ENCODE results near the gene BANF1. TPM values are rescaled to one million over a fixed set of nuclear protein-coding genes. Genes with fewer than 3 reads are reported as not detected.

The BANF1 gene
- total RNA-seq, 1 donor from 2014 or later, result 26.6 TPM

DNA sequence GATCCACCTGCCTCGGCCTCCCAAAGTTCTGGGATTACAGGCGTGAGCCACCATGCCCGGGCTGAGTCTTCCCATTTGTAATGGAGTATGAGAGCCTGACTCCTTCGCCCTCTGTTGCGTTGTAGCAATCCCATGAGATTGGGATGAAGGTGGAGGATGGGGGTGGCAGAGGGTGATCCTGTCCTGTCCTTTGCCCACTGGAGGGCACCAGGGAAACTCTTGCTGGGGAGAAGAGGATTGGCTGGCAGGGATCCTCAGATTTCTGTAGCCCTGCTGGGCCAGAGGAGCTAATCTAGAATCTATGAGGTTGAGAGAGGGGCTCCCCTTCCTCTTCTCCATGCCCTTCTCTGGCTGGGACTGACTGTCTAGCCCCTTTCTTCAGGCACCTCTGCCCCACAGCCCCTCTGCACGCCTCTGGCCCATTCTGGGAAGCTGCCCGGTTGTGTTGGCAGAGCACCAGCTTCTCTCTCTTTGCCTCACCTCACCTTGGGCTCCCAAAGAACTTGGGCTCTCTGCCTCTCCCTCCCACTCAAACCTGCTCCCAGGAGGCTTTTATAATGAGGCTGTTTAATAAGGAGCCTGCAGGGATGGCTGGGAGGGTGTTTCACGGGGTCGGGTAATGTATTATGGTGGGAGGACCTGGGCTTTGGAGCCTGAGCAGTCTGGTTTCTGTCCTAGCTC is 33.5 kb downstream of the BANF1 start:
- no peak overlapping the region for H3K9ac ChIP-seq (ENCODE audit: low read depth in 1 of 3, low read length in 3 of 3)
- H3K36me3 ChIP-seq (ENCODE audit: control insufficient read depth in 3 of 3, insufficient read depth in 3 of 3, low read length in 3 of 3), result no peaks in the 10 kb centered on the region
- no peaks in the 10 kb centered on the region for H3K9me3 ChIP-seq (ENCODE audit: control insufficient read depth in 3 of 3, low read length in 3 of 3)
- H3K27me3 ChIP-seq (ENCODE audit: control insufficient read depth in 3 of 3, insufficient read depth in 3 of 3, low read length in 3 of 3), result peaks cover 0 to 4% (median 0%) of the 10 kb centered on the region in 3 donors
- H3K4me3 ChIP-seq (ENCODE audit: low read length in 3 of 3), result no peak overlapping the region
- H3K4me1 ChIP-seq (ENCODE audit: control insufficient read depth in 3 of 3, insufficient read depth in 3 of 3, low read length in 3 of 3), result no peaks in the 10 kb centered on the region
- H3K27ac ChIP-seq (ENCODE audit: low read depth, low read length), result no peak overlapping the region

DNA sequence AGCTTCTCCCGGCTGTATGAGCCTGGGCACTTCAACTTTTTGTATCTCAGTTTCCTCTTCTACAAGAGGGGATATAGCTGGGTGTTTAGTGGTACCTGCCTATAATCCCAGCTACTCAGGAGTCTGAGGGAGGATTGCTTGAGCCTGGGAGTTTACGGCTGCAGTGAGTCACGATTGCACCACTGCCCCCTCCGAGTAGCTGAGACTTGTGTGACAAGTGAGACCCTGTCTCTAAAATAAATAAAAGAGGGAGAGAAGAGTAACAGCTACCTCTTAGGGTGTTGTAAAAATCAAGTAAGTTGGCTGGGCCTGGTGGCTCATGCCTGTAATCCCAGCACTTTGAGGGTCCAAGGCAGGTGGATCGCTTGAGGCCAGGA is 34.0 kb downstream of the BANF1 start:
- Histone ChIP-seq H3K4me3 (ENCODE audit: low read length in 3 of 3) (no peak overlapping the region), H3K4me1 (ENCODE audit: control insufficient read depth in 3 of 3, insufficient read depth in 3 of 3, low read length in 3 of 3) (no peaks in the 10 kb centered on the region), H3K9ac (ENCODE audit: low read depth in 1 of 3, low read length in 3 of 3) (no peak overlapping the region), H3K27ac (ENCODE audit: low read depth, low read length) (no peak overlapping the region), H3K9me3 (ENCODE audit: control insufficient read depth in 3 of 3, low read length in 3 of 3) (no peaks in the 10 kb centered on the region), H3K36me3 (ENCODE audit: control insufficient read depth in 3 of 3, insufficient read depth in 3 of 3, low read length in 3 of 3) (no peaks in the 10 kb centered on the region), H3K27me3 (ENCODE audit: control insufficient read depth in 3 of 3, insufficient read depth in 3 of 3, low read length in 3 of 3) (peaks cover 0 to 4% (median 0%) of the 10 kb centered on the region in 3 donors)

DNA sequence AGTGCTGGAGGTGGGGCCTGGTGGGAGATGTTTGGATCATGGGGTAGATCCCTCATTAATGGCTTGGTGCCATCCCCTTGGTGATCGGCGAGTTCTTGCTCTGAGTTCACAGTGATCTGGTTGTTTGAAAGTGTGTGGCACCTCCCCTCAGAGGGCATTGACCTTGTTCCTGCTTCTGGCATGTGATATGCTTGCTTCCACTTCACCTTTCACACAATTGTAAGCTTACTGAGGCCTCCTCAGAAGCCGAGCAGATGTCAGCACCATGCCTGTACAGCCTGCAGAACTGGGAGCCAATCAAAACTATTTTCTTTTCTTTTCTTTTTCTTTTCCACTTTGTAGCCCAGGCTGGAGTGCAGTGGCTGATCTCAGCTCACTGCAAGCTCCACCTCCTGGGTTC is 35.0 kb downstream of the BANF1 start:
- Histone ChIP-seq H3K27ac (ENCODE audit: low read depth, low read length) (no peak overlapping the region), H3K36me3 (ENCODE audit: control insufficient read depth in 3 of 3, insufficient read depth in 3 of 3, low read length in 3 of 3) (no peaks in the 10 kb centered on the region), H3K4me1 (ENCODE audit: control insufficient read depth in 3 of 3, insufficient read depth in 3 of 3, low read length in 3 of 3) (no peaks in the 10 kb centered on the region), H3K9ac (ENCODE audit: low read depth in 1 of 3, low read length in 3 of 3) (no peak overlapping the region), H3K4me3 (ENCODE audit: low read length in 3 of 3) (no peak overlapping the region), H3K27me3 (ENCODE audit: control insufficient read depth in 3 of 3, insufficient read depth in 3 of 3, low read length in 3 of 3) (peaks cover 0 to 4% (median 0%) of the 10 kb centered on the region in 3 donors), H3K9me3 (ENCODE audit: control insufficient read depth in 3 of 3, low read length in 3 of 3) (no peaks in the 10 kb centered on the region)

DNA sequence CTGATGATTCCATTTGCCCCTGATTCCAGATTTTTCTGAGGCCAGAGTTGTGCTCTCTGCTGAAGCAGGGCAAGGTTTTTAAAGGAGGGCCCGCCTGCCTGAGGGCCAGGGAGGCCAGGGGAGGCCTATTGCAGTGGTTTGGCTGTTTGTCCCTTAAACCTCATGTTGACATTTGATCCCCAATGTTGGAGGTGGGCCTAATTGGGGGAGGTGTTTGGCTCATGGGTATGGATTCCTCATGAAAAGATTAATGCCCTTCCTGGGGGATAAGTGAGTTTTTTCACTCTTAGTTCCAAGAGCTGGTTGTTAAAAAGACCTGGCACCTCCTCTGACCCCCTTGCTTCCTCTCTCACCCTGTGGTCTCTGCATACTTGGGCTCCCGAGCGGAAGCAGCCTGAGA is 37.5 kb downstream of the BANF1 start:
- peak overlapping the region in 1 of 3 donors; percentile 57 for H3K9ac ChIP-seq (ENCODE audit: low read depth in 1 of 3, low read length in 3 of 3)
- H3K27ac ChIP-seq (ENCODE audit: low read depth, low read length), result no peak overlapping the region
- H3K4me3 ChIP-seq (ENCODE audit: low read length in 3 of 3), result no peak overlapping the region
- peaks cover 0 to under 1% (median 0%) of the 10 kb centered on the region in 3 donors for H3K4me1 ChIP-seq (ENCODE audit: control insufficient read depth in 3 of 3, insufficient read depth in 3 of 3, low read length in 3 of 3)
- no peaks in the 10 kb centered on the region for H3K9me3 ChIP-seq (ENCODE audit: control insufficient read depth in 3 of 3, low read length in 3 of 3)
- no peaks in the 10 kb centered on the region for H3K36me3 ChIP-seq (ENCODE audit: control insufficient read depth in 3 of 3, insufficient read depth in 3 of 3, low read length in 3 of 3)
- peaks cover 0 to 4% (median 0%) of the 10 kb centered on the region in 3 donors for H3K27me3 ChIP-seq (ENCODE audit: control insufficient read depth in 3 of 3, insufficient read depth in 3 of 3, low read length in 3 of 3)

DNA sequence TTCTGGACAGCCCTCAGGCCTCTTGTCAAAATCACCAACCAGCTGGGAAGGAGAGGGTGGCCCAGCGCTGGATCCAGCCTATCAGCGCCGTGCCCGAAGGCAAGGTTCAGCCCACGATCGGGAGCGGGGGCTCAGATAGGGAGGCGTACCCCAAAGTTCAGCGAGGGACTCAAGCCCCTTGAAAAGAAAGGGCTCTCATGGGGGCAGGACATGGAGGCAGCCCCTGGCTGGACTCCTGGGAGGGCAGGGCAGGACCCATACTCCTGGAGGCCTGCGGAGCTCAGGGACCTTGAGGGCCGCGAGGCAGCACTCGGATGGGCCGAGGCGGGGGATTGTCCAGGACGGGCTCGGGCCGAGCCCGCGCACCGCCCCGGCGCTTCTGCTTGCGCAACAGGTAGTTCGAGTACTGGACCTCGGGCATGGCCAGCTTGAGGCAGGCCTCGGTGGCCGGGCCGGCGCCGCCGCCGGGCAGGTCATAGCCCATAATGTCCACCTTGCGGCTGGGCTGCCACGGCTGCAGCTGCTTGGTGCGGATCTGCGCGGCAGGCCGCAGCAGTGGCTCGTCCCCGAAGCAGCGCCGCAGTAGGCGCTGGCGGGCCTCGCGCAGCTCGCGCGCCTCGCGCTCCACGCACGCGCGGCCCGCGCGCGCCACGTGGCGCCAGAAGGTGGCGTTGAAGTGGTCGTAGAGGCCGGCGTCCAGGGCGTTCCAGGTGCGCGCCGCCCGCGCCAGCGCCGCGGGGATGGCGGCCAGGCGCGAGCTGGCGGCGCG is 40.1 kb downstream of the BANF1 start:
- no peaks in the 10 kb centered on the region for H3K36me3 ChIP-seq (ENCODE audit: control insufficient read depth in 3 of 3, insufficient read depth in 3 of 3, low read length in 3 of 3)
- no peak overlapping the region for H3K9ac ChIP-seq (ENCODE audit: low read depth in 1 of 3, low read length in 3 of 3)
- no peaks in the 10 kb centered on the region for H3K9me3 ChIP-seq (ENCODE audit: control insufficient read depth in 3 of 3, low read length in 3 of 3)
- peaks cover 6 to 11% (median 10%) of the 10 kb centered on the region in 3 donors for H3K4me1 ChIP-seq (ENCODE audit: control insufficient read depth in 3 of 3, insufficient read depth in 3 of 3, low read length in 3 of 3)
- no peak overlapping the region for H3K27ac ChIP-seq (ENCODE audit: low read depth, low read length)
- H3K27me3 ChIP-seq (ENCODE audit: control insufficient read depth in 3 of 3, insufficient read depth in 3 of 3, low read length in 3 of 3), result peaks cover 3 to 6% (median 5%) of the 10 kb centered on the region in 3 donors
- H3K4me3 ChIP-seq (ENCODE audit: low read length in 3 of 3), result no peak overlapping the region

DNA sequence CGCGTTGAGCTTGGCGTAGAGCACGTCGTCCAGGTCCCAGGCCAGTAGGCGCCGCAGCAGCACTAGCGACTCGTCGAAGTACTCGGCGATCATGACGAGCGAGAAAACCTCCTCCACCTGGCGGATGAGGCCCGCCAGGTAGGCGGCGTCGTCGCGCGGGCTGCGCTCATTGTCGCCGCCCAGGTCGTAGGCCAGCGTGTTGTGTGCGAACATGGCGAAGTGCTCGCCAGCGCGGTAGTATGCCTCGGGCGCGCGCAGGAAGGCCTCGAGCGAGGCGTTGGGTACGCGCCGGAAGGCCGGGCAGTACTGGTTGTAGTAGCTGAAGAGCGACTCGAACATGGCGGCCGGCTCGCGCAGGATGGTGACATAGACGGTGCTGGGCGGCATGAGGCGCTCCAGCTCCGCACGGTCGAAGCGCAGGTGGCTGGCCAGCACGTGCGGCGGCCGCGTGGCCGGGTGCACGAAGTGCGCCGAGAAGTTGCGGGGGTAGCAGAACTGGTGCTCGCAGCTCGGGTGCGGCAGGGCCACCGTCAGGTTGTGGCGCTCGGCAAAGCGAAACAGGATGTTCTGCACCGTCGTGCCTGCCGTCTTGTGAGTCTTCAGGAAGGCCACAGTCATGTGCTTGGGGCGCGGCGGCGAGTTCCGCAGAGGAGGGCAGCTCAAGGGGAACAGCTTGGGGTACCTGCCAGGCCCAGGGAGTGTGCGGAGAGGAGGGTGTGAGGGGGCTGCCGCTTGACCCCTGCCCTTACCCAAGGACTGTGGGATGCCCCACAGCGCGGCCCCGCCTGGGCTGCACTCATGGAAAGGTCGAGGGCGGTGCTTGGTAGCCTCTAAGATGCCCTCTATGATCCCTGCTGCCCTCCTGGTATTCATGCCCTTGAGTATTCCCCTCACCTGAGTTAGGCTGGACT is 40.9 kb downstream of the BANF1 start:
- H3K4me3 ChIP-seq (ENCODE audit: low read length in 3 of 3), result no peak overlapping the region
- peaks cover 14 to 16% (median 15%) of the 10 kb centered on the region in 3 donors for H3K4me1 ChIP-seq (ENCODE audit: control insufficient read depth in 3 of 3, insufficient read depth in 3 of 3, low read length in 3 of 3)
- H3K9ac ChIP-seq (ENCODE audit: low read depth in 1 of 3, low read length in 3 of 3), result no peak overlapping the region
- no peaks in the 10 kb centered on the region for H3K36me3 ChIP-seq (ENCODE audit: control insufficient read depth in 3 of 3, insufficient read depth in 3 of 3, low read length in 3 of 3)
- H3K27ac ChIP-seq (ENCODE audit: low read depth, low read length), result no peak overlapping the region
- H3K27me3 ChIP-seq (ENCODE audit: control insufficient read depth in 3 of 3, insufficient read depth in 3 of 3, low read length in 3 of 3), result peaks cover 8 to 15% (median 13%) of the 10 kb centered on the region in 3 donors
- no peaks in the 10 kb centered on the region for H3K9me3 ChIP-seq (ENCODE audit: control insufficient read depth in 3 of 3, low read length in 3 of 3)

DNA sequence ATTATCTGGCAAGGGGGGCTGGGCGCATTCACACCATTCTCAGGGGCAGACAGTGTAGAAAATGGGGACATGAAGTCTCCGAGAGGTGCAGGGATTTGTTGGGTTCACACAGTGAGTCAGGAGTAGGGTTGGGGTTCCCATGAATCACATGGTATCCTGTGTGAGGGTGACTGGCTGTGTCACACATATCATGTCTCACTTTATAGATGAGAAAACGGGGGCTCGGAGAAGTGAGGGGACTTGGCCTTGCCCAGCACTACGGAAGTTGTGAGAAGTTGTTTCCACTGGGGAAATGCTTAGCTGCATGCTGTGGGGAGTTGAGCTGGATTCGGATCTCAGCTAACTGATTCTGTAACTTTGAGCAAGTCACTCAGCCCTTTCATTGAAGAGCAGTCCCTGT is 42.5 kb downstream of the BANF1 start:
- Histone ChIP-seq H3K9me3 (ENCODE audit: control insufficient read depth in 3 of 3, low read length in 3 of 3) (no peaks in the 10 kb centered on the region), H3K27ac (ENCODE audit: low read depth, low read length) (no peak overlapping the region), H3K4me1 (ENCODE audit: control insufficient read depth in 3 of 3, insufficient read depth in 3 of 3, low read length in 3 of 3) (peaks cover 15 to 16% (median 15%) of the 10 kb centered on the region in 3 donors), H3K4me3 (ENCODE audit: low read length in 3 of 3) (peak overlapping the region in 1 of 3 donors; percentile 52), H3K36me3 (ENCODE audit: control insufficient read depth in 3 of 3, insufficient read depth in 3 of 3, low read length in 3 of 3) (no peaks in the 10 kb centered on the region), H3K9ac (ENCODE audit: low read depth in 1 of 3, low read length in 3 of 3) (peak overlapping the region in 1 of 3 donors; percentile 47), H3K27me3 (ENCODE audit: control insufficient read depth in 3 of 3, insufficient read depth in 3 of 3, low read length in 3 of 3) (peaks cover 10 to 25% (median 21%) of the 10 kb centered on the region in 3 donors)

DNA sequence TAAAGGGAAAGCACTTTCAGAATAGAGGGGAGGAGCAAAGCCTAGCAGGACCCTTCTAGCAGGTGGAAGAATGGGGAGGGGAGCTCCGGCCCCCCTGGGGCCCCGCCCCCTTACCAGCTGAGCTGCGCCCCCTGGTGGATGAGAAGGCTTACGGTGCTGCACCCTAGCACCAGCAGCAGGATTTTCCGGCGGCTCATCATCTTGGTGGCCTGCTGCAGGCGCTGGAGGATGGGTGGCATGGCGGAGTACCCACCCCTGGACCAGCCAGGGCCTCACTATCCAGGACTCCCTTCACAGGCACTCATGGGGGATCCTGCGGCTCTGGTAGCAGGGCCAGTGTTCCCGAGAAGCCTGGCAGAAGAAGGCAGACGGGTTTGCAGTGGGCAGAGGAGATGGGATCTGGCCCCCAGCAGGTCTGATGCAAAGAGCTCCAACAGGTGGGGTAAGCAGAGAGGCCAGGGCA is 42.9 kb downstream of the BANF1 start:
- Histone ChIP-seq H3K9me3 (ENCODE audit: control insufficient read depth in 3 of 3, low read length in 3 of 3) (no peaks in the 10 kb centered on the region), H3K27ac (ENCODE audit: low read depth, low read length) (no peak overlapping the region), H3K27me3 (ENCODE audit: control insufficient read depth in 3 of 3, insufficient read depth in 3 of 3, low read length in 3 of 3) (peaks cover 10 to 29% (median 21%) of the 10 kb centered on the region in 3 donors), H3K4me1 (ENCODE audit: control insufficient read depth in 3 of 3, insufficient read depth in 3 of 3, low read length in 3 of 3) (peaks cover 15 to 16% (median 15%) of the 10 kb centered on the region in 3 donors), H3K9ac (ENCODE audit: low read depth in 1 of 3, low read length in 3 of 3) (peak overlapping the region in 1 of 3 donors; percentile 47), H3K4me3 (ENCODE audit: low read length in 3 of 3) (peak overlapping the region in 1 of 3 donors; percentile 52), H3K36me3 (ENCODE audit: control insufficient read depth in 3 of 3, insufficient read depth in 3 of 3, low read length in 3 of 3) (no peaks in the 10 kb centered on the region)

DNA sequence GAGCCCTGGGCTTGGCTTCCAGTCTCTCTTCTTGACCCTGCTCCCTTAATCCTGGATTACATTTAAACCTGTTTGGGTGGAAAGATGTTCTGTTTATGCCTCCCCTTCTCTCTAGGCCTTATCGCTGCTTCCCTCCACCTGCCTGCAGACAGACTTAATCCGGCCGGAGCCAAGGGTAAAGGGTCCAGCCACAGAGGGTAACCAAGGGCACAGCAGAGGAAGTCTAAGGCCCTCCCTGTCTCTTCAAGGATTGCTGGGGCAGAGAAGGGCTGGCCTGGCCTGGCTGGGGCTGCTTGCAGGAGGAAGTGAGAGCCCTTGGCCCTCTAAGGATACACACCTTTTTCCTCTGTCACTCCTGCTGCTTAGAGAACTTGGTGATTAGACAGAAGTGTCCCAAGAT is 44.6 kb downstream of the BANF1 start:
- Histone ChIP-seq H3K4me1 (ENCODE audit: control insufficient read depth in 3 of 3, insufficient read depth in 3 of 3, low read length in 3 of 3) (peaks cover 21 to 28% (median 22%) of the 10 kb centered on the region in 3 donors), H3K4me3 (ENCODE audit: low read length in 3 of 3) (no peak overlapping the region), H3K9ac (ENCODE audit: low read depth in 1 of 3, low read length in 3 of 3) (no peak overlapping the region), H3K27me3 (ENCODE audit: control insufficient read depth in 3 of 3, insufficient read depth in 3 of 3, low read length in 3 of 3) (peaks cover 10 to 29% (median 21%) of the 10 kb centered on the region in 3 donors), H3K36me3 (ENCODE audit: control insufficient read depth in 3 of 3, insufficient read depth in 3 of 3, low read length in 3 of 3) (no peaks in the 10 kb centered on the region), H3K27ac (ENCODE audit: low read depth, low read length) (no peak overlapping the region), H3K9me3 (ENCODE audit: control insufficient read depth in 3 of 3, low read length in 3 of 3) (no peaks in the 10 kb centered on the region)
